ES-I3 (cell line): ENCODE results near the gene LRRC55.
"Not testable (repeated sequence)": the region's sequence is repeated elsewhere in the genome, so short reads cannot be mapped to it uniquely, and the experiment has no call there.

Experiments used
- H3K36me3 ChIP-seq: 2 replicates; pipeline ENCODE4 v1.6.1; 2013; ENCODE audit warnings: mild to moderate bottlenecking, low read length, control low read depth, moderate library complexity; ENCODE audit not compliant: insufficient read depth
- H3K4me1 ChIP-seq: 2 replicates; pipeline ENCODE4 v1.6.1; 2013; ENCODE audit warnings: mild to moderate bottlenecking, control low read depth, low read length; ENCODE audit not compliant: insufficient read depth
- H3K9ac ChIP-seq: 2 replicates; pipeline ENCODE4 v1.6.1; 2013; ENCODE audit warnings: low read depth, mild to moderate bottlenecking, low read length, moderate library complexity
- H3K9me3 ChIP-seq: 2 replicates; pipeline ENCODE4 v1.6.1; 2013; ENCODE audit warnings: mild to moderate bottlenecking, low read length, moderate library complexity; ENCODE audit not compliant: control insufficient read depth, insufficient read depth

Gene LRRC55

DNA sequence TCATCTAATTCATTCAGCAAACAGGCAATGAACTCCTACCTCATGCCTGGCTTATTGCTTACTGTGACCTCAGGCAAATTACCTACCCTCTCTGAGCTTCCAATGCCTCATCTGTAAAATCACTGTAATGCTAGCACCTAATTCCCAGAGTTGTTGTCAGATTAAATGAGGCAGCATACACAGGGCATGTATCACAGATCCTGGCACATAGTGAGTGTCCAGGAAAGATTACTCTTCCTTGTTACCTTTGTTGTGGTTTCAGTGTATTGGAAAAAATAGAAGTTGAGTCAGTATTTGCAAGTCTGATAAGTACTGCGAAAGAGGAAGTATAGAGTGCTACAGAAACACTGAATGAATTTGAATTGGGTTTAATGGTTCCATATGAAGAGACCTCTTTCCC, 26.4 kb upstream of the LRRC55 start:
- no peaks in the 10 kb centered on the region for H3K9me3 ChIP-seq
- H3K9ac ChIP-seq = no peak overlapping the region
- H3K36me3 ChIP-seq = no peaks in the 10 kb centered on the region
- H3K4me1 ChIP-seq = peaks cover 18% of the 10 kb centered on the region

DNA sequence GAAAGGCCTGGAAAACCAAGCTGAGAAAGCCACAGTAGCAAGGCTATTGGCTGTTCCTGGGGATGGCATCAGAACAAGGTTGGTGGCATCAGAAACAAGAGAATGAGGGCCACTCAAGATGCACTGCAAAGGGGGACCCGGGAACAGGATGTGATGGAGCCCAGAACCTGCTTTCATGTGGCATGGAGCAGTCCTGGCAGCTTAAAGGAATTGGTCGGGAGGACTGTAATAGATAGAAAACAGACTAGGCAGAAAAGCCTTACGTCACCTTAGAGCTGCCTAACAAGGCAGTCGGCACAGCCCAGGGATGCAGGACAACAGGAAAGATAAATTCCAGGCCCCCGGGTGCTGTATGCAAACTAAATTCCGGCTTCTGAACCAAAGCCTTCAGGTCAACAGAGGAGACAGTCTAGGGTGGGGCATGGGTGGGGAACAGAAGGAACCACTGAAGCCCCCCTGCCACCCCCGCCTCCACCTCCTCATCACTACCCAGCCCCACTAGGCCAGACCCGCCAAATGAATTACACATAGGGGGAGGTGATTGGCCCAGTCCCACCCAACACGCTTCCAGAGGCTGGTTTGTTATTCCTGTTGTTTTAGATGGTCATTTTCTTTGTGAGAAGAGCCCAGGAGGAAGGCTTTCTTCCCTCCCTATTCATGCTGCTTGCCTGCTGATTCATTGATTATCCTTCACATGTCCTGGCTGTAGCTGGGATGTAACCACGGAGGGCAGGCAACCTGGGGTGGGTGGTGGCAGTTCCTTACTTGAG, 25.7 kb upstream of the LRRC55 start:
- H3K36me3 ChIP-seq = no peaks in the 10 kb centered on the region
- H3K4me1 ChIP-seq = peaks cover 18% of the 10 kb centered on the region
- no peak overlapping the region for H3K9ac ChIP-seq
- H3K9me3 ChIP-seq = no peaks in the 10 kb centered on the region

- no peak overlapping the region for H3K9ac ChIP-seq
- no peaks in the 10 kb centered on the region for H3K36me3 ChIP-seq
- H3K4me1 ChIP-seq = peaks cover 20% of the 10 kb centered on the region
- H3K9me3 ChIP-seq = no peaks in the 10 kb centered on the region
Measured at GRCh38 chr11:57156928-57157327, 24.8 kb upstream of the LRRC55 start.

DNA sequence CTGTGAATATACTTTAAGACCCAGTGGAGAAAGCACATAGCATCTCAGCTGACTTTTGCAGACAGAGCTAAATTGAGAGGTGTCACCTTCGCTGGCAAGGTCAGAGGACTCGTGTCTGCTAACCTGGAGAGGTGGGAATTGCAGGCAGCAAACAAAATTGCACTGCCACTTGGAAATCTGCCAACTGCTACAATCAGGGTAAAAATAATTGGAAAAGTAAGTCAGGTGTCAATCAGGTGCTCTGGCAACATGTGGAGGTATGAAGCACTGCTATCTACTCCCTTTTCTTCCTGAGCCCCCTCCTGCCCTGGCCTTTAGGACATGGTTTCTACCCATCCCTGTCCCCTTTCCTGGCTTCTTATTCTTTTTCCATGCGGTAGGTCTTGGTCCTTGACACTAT, 24.1 kb upstream of the LRRC55 start:
- Histone ChIP-seq H3K9ac (no peak overlapping the region), H3K9me3 (no peaks in the 10 kb centered on the region), H3K4me1 (peaks cover 21% of the 10 kb centered on the region), H3K36me3 (no peaks in the 10 kb centered on the region)

DNA sequence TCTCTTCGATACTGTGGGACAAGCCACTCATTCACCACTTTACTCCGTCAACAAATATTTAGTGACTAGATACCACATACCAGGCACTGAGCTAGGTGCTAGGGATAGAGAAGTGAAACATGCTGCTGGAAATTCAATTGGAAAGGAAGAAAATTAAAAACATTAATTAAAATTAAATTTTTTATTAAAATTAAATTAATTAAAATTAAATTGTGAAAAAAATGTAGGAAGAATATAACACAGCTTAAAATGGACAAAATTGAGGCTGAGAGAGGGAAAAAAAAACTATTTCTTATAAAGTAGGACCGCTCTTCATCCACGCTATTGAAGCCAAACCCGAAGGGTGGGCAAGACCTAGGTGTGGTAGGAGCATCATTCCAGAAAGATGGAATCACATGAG, 23.6 kb upstream of the LRRC55 start:
- peaks cover 21% of the 10 kb centered on the region for H3K4me1 ChIP-seq
- H3K36me3 ChIP-seq = no peaks in the 10 kb centered on the region
- H3K9me3 ChIP-seq = no peaks in the 10 kb centered on the region
- no peak overlapping the region for H3K9ac ChIP-seq

GRCh38 chr11:57158599-57158998, 23.2 kb upstream of the LRRC55 start:
- no peaks in the 10 kb centered on the region for H3K36me3 ChIP-seq
- no peaks in the 10 kb centered on the region for H3K9me3 ChIP-seq
- peaks cover 21% of the 10 kb centered on the region for H3K4me1 ChIP-seq
- H3K9ac ChIP-seq = no peak overlapping the region

GRCh38 chr11:57160665-57161064, 21.1 kb upstream of the LRRC55 start:
- H3K36me3 ChIP-seq = no peaks in the 10 kb centered on the region
- peaks cover 13% of the 10 kb centered on the region for H3K4me1 ChIP-seq
- no peak overlapping the region for H3K9ac ChIP-seq
- no peaks in the 10 kb centered on the region for H3K9me3 ChIP-seq

DNA sequence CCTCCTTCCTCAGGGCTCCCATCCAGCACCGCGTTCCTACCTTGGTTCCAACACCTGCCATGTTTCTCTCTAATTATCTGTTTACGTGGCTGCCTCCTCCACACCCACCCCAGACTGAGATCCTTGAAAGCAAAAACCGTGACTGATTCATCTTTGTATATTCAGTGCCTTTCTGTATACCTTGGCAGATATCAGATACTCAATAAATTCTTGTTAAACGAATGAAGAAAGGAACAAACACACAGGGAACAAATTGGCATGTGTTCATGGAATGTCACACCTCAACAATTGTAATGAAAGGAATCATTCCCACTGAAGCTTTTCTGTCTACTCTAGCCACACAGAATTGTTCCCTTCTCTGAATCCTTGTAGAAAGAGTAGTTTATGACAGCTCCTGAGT, 20.4 kb upstream of the LRRC55 start:
- Histone ChIP-seq H3K36me3 (no peaks in the 10 kb centered on the region), H3K4me1 (peaks cover 9% of the 10 kb centered on the region), H3K9me3 (no peaks in the 10 kb centered on the region), H3K9ac (no peak overlapping the region)

GRCh38 chr11:57162179-57162898, 19.4 kb upstream of the LRRC55 start:
- H3K36me3 ChIP-seq = no peaks in the 10 kb centered on the region
- H3K4me1 ChIP-seq = peaks cover 3% of the 10 kb centered on the region; the same call in 1 of the 2 replicates
- H3K9ac ChIP-seq = no peak overlapping the region
- no peaks in the 10 kb centered on the region for H3K9me3 ChIP-seq

GRCh38 chr11:57163160-57163868, 18.4 kb upstream of the LRRC55 start:
- H3K9me3 ChIP-seq = no peaks in the 10 kb centered on the region
- H3K36me3 ChIP-seq = no peaks in the 10 kb centered on the region
- H3K4me1 ChIP-seq = peaks cover 3% of the 10 kb centered on the region; the same call in 1 of the 2 replicates
- H3K9ac ChIP-seq = no peak overlapping the region

DNA sequence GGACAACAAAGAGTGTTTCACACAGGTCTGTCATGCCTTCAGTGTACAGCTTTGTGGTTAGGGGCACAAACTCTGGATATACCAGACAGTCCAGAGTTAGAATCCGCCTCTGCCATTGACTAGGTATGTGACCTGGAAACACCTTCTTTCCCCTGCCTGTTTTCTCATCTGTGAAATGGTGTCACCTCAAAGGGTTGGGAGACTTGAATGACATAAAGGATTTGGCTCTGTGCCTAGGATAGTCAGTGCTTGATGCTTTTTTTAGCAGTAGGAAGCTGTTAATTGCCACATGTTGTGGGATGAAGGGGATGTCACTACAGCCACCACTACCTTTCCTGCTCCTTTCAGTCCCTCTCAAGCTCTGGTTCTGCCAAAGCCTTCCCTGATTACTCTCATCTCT, 17.4 kb upstream of the LRRC55 start:
- H3K9ac ChIP-seq = no peak overlapping the region
- peaks cover 3% of the 10 kb centered on the region; the same call in 1 of the 2 replicates for H3K4me1 ChIP-seq
- 0 out of 2 replicates have a peak, but pooled peaks cover 5% of the 10 kb centered on the region for H3K9me3 ChIP-seq
- H3K36me3 ChIP-seq = no peaks in the 10 kb centered on the region

GRCh38 chr11:57167125-57167846, 14.5 kb upstream of the LRRC55 start:
- Histone ChIP-seq H3K36me3 (no peaks in the 10 kb centered on the region), H3K9ac (no peak overlapping the region), H3K4me1 (no peaks in the 10 kb centered on the region), H3K9me3 (peaks cover 5% of the 10 kb centered on the region; the same call in 1 of the 2 replicates)

- not testable (repeated sequence) for H3K4me1 ChIP-seq, H3K36me3 ChIP-seq, H3K9ac ChIP-seq, H3K9me3 ChIP-seq
Measured at GRCh38 chr11:57169732-57170313, 11.9 kb upstream of the LRRC55 start.

DNA sequence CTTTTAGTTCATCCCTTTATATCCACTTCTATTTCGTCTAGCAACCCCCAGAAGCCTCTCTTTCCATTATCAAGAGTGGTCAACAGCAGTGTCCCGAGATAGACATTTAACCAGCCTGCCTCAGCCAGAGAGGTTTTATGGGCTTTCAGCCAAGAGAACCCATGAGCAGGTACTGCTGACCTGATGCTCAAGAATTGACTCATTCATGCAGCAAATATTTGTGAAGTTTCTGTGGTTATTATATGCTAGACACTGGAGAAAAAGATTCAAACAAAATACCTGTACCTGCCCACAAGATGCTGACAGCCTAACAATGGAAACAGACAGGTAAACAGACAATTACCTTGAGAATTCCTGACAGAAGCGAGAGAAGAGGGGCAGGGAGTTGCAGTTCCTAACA, 9.7 kb upstream of the LRRC55 start:
- H3K4me1 ChIP-seq = no peaks in the 10 kb centered on the region
- no peak overlapping the region for H3K9ac ChIP-seq
- H3K9me3 ChIP-seq = peaks cover 5% of the 10 kb centered on the region; the same call in 1 of the 2 replicates
- H3K36me3 ChIP-seq = no peaks in the 10 kb centered on the region
